Adrenal gland (tissue), 12 donors: ENCODE data around the gene KCNA10. TPM values are rescaled to one million over a fixed set of nuclear protein-coding genes. Genes with fewer than 3 reads are reported as not detected.
A peak's percentile ranks its signal among the peaks of the same experiment; 100 is the strongest.

ENCODE experiments used
- DNase-seq, 7 donors: peaks; one replicate each; pipeline ENCODE4 v3.0.0-alpha.2; 2019 to 2020
- H3K27ac ChIP-seq, 5 donors: fragments of 200-600 bp; sonication (generic) in 4 of 5; 1 replicate in 3 of 5; 2 replicates in 2 of 5; pipeline versions ENCODE4 v1.5.1 to v1.8.0; 2016 to 2020; ENCODE audit warnings: mild to moderate bottlenecking in 1 of 5
- H3K27me3 ChIP-seq: fragments of 200-600 bp; 2 replicates; pipeline ENCODE4 v1.8.0; 2021
- H3K36me3 ChIP-seq, 2 donors: fragments of 200-600 bp; replicated peaks in 1 of 2; 1 replicate in 1 of 2; 2 replicates in 1 of 2; pipeline versions ENCODE4 v1.5.1 to v1.8.0; 2018 to 2022
- H3K4me1 ChIP-seq, 2 donors: fragments of 200-600 bp; replicated peaks in 1 of 2; 1 replicate in 1 of 2; 2 replicates in 1 of 2; pipeline versions ENCODE4 v1.5.1 to v1.8.0; 2018 to 2021
- H3K4me3 ChIP-seq, 4 donors: fragments of 200-600 bp; sonication (generic) in 3 of 4; one replicate each; pipeline ENCODE4 v1.5.1; 2016 to 2018
- H3K9me3 ChIP-seq, 3 donors: fragments of 200-600 bp; sonication (generic) in 1 of 3; replicated peaks in 1 of 3; 1 replicate in 2 of 3; 2 replicates in 1 of 3; pipeline versions ENCODE4 v1.5.1 to v1.8.0; 2016 to 2021
- CTCF ChIP-seq, 6 experiments: fragments of 450-650 bp in 4 of 6; fragments of 200-600 bp in 2 of 6; sonication (generic) in 1 of 6; IDR thresholded peaks; 1 replicate in 5 of 6; 2 replicates in 1 of 6; pipeline versions ENCODE4 v1.5.1 to v1.8.0; 2016 to 2021; ENCODE audit warnings: antibody characterized with exemption in 6 of 6, mild to moderate bottlenecking in 2 of 6, moderate library complexity in 1 of 6
- POLR2A ChIP-seq, 2 donors: fragments of 450-650 bp; IDR thresholded peaks; one replicate each; pipeline ENCODE4 v1.6.1; 2017; ENCODE audit warnings: antibody characterized with exemption in 2 of 2, mild to moderate bottlenecking in 2 of 2, moderate library complexity in 1 of 2
- WGBS, 4 donors: extraction: QIAGEN DNeasy Blood & Tissue Kit in 2 of 4; methylation state at CpG; one replicate each; pipeline versions ENCODE4 v1.1.5 to v1.1.7; 2013 to 2017; 5-methylcytosine and 5-hydroxymethylcytosine counted together
- intact Hi-C, 2 donors: fragments of 100-400 bp; cut with DNase I; formaldehyde crosslinking; loops; one replicate each; pipeline versions ENCODE4 v1.14.1 to v1.15.0; 2022 to 2023
- polyA plus RNA-seq, 3 donors: library from polyadenylated mRNA; stranded (reverse); fragments of 200-250 nt in 2 of 3; fragments of 350-450 nt in 1 of 3; fragmentation: Illumina TruSeq in 1 of 3; extraction: RNeasy Lipid Tissue Mini Kit (QIAGEN cat#74804) in 1 of 3; gene quantifications; one replicate each; pipeline ENCODE4 v1.2.3, GENCODE V29; 2013 to 2014
- total RNA-seq, 9 donors: library from RNA; depleted of rRNA in 4 of 9; stranded (reverse); fragments of >200 nt in 4 of 9; fragments of 120-200 nt in 1 of 9; fragmentation: NEBNext Ultra II Directional in 1 of 9; extraction: Animal tissue kit (Norgen Biotek cat#: 25700) in 1 of 9; gene quantifications; one replicate each; pipeline versions ENCODE4 v1.1.0 to v1.2.4, GENCODE V29; 2013 to 2023
- donor health status: healthy with polysubstance abuse.
- donor health status: Bipolar disorder and iron deficiency.
- donor health status: DM: yes; HTN: yes; CAD: no.
- donor health status: DM: no; HTN: no; CAD: no.
- donor health status: DM: no; HTN: no; CAD: no.
- donor health status: DM: yes; HTN: yes; CAD: no.

KCNA10 gene
- total and polyA plus RNA-seq, 12 donors: not detected

GRCh38 chr1:110538921-110539320 is 19.9 kb upstream of the KCNA10 start:
- intact Hi-C loops: no loop called here
- no peak for DNase-seq
- peaks cover 6% of the 10 kb centered on the region for H3K27me3 ChIP-seq
- no peak overlapping the region for H3K4me3 ChIP-seq
- 56 to 65% (median 62%) methylated on average over 7 to 8 of the region's 8 CpGs for WGBS, 4 donors
- H3K9me3 ChIP-seq: no peaks in the 10 kb centered on the region
- no peaks in the 10 kb centered on the region for H3K36me3 ChIP-seq
- no peaks in the 10 kb centered on the region for H3K4me1 ChIP-seq
- no peak overlapping the region for H3K27ac ChIP-seq
- TF ChIP-seq POLR2A (IDR thresholded peaks at IDR 0.05) (no peak), CTCF (IDR thresholded peaks at IDR 0.05) (no peak)

GRCh38 chr1:110538075-110538474 is 19.1 kb upstream of the KCNA10 start:
- intact Hi-C loops: no loop called here
- H3K36me3 ChIP-seq: no peaks in the 10 kb centered on the region
- H3K27me3 ChIP-seq: peaks cover 6% of the 10 kb centered on the region
- no peaks in the 10 kb centered on the region for H3K9me3 ChIP-seq
- peak in 1 of 7 donors; percentile 60 for DNase-seq
- 66 to 76% (median 72%) methylated on average over 10 to 16 of the region's 16 CpGs for WGBS, 4 donors
- no peaks in the 10 kb centered on the region for H3K4me1 ChIP-seq
- no peak overlapping the region for H3K27ac ChIP-seq
- TF ChIP-seq POLR2A (IDR thresholded peaks at IDR 0.05) (no peak), CTCF (IDR thresholded peaks at IDR 0.05) (no peak)
- no peak overlapping the region for H3K4me3 ChIP-seq

GRCh38 chr1:110535985-110536384 is 17.0 kb upstream of the KCNA10 start:
- Histone ChIP-seq H3K36me3 (no peaks in the 10 kb centered on the region), H3K4me3 (no peak overlapping the region), H3K9me3 (no peaks in the 10 kb centered on the region), H3K27me3 (peaks cover 16% of the 10 kb centered on the region), H3K4me1 (no peaks in the 10 kb centered on the region), H3K27ac (no peak overlapping the region)
- no peak for TF ChIP-seq POLR2A (IDR thresholded peaks at IDR 0.05)
- no peak for TF ChIP-seq CTCF (IDR thresholded peaks at IDR 0.05)
- intact Hi-C loops: no loop called here
- 67 to 79% (median 69%) methylated on average over 3 of the region's 3 CpGs for WGBS, 4 donors
- DNase-seq: no peak

GRCh38 chr1:110533230-110533629 is 14.3 kb upstream of the KCNA10 start:
- 38 to 58% (median 47%) methylated on average over 2 to 3 of the region's 3 CpGs for WGBS, 4 donors
- TF ChIP-seq POLR2A (IDR thresholded peaks at IDR 0.05): no peak
- TF ChIP-seq CTCF (IDR thresholded peaks at IDR 0.05): no peak
- H3K27me3 ChIP-seq: peaks cover 13% of the 10 kb centered on the region

More at GRCh38 chr1:110533230-110533629, 14.3 kb upstream of the KCNA10 start:
- intact Hi-C loops: no loop called here
- no peak for DNase-seq
- H3K4me3 ChIP-seq: no peak overlapping the region
- no peaks in the 10 kb centered on the region for H3K4me1 ChIP-seq
- H3K36me3 ChIP-seq: no peaks in the 10 kb centered on the region
- no peak overlapping the region for H3K27ac ChIP-seq
- H3K9me3 ChIP-seq: no peaks in the 10 kb centered on the region
